H1 (cell line): ENCODE data around the gene CALM3. TPM values are rescaled to one million over a fixed set of nuclear protein-coding genes. Genes with fewer than 3 reads are reported as not detected.

Experiments used
- CTCF ChIA-PET: fragments of 300-600 bp; sonication (Branson Sonifier 250); formaldehyde crosslinking; loops from one replicate; lab custom pipeline; 2021; ENCODE audit not compliant: partially characterized antibody; lab: Charles Lee
- POLR2A ChIA-PET: fragments of 300-600 bp; sonication (Branson Sonifier 250); formaldehyde crosslinking; loops from one replicate; lab custom pipeline; 2021; ENCODE audit warnings: inconsistent platforms; ENCODE audit not compliant: partially characterized antibody; lab: Charles Lee
- DNase-seq, 2 experiments: peaks; one replicate each; pipeline versions ENCODE4 v3.0.0 to v3.0.0-alpha.2; 2010 to 2022; ENCODE audit warnings: low spot score in 2 of 2, low read depth in 1 of 2, mixed read lengths in 1 of 2
- FAIRE-seq: peaks from 2 replicates; lab custom pipeline; 2011; peaks lifted over from hg19 to GRCh38; lab: Jason Lieb, UNC
- H2AFZ ChIP-seq: 2 replicates; pipeline ENCODE4 v1.8.1; 2012; ENCODE audit warnings: low read length, inconsistent platforms
- H2AK5ac ChIP-seq: 2 replicates; pipeline ENCODE4 v1.6.1; 2013; ENCODE audit warnings: low read depth, low read length
- H2BK120ac ChIP-seq: replicated peaks from 2 replicates; pipeline ENCODE3; 2013; ENCODE audit warnings: low read depth, low read length, inconsistent platforms
- H2BK12ac ChIP-seq: 2 replicates; pipeline ENCODE4 v1.6.1; 2013; ENCODE audit warnings: low read depth, low read length
- H2BK15ac ChIP-seq: 2 replicates; pipeline ENCODE4 v1.6.1; 2013; ENCODE audit warnings: low read length
- H2BK20ac ChIP-seq: 2 replicates; pipeline ENCODE4 v1.6.1; 2013; ENCODE audit warnings: low read length
- H2BK5ac ChIP-seq: 2 replicates; pipeline ENCODE4 v1.6.1; 2013; ENCODE audit warnings: low read depth, low read length
- H3K14ac ChIP-seq: 2 replicates; pipeline ENCODE4 v1.6.1; 2013; ENCODE audit warnings: inconsistent platforms; ENCODE audit not compliant: insufficient read length
- H3K18ac ChIP-seq: 2 replicates; pipeline ENCODE4 v1.6.1; 2013; ENCODE audit warnings: low read length; ENCODE audit errors: extremely low read depth
- H3K23ac ChIP-seq: 2 replicates; pipeline ENCODE4 v1.6.1; 2013; ENCODE audit warnings: inconsistent platforms; ENCODE audit not compliant: insufficient read length
- H3K23me2 ChIP-seq: 2 replicates; pipeline ENCODE4 v1.6.1; 2013; ENCODE audit warnings: low read depth, low read length
- H3K27ac ChIP-seq: 2 replicates; pipeline ENCODE4 v1.6.1; 2011; ENCODE audit warnings: low read depth, low read length, inconsistent platforms
- H3K27me3 ChIP-seq, 4 experiments: replicated peaks in 1 of 4; 1 replicate in 1 of 4; 2 replicates in 3 of 4; pipeline versions ENCODE4 v1.6.1 to v1.8.1; 2011 to 2013; ENCODE audit warnings: low read length in 3 of 4, mild to moderate bottlenecking in 3 of 4, inconsistent platforms in 2 of 4, mixed read lengths in 2 of 4, moderate library complexity in 1 of 4; ENCODE audit not compliant: control insufficient read depth in 3 of 4, insufficient read depth in 3 of 4; ENCODE audit errors: extremely low read depth in 1 of 4
- H3K36me3 ChIP-seq, 4 experiments: 2 replicates each; pipeline versions ENCODE4 v1.6.1 to v1.8.1; 2011 to 2013; ENCODE audit warnings: mild to moderate bottlenecking in 4 of 4, low read length in 3 of 4, moderate library complexity in 2 of 4, control low read depth in 1 of 4, inconsistent platforms in 1 of 4; ENCODE audit not compliant: insufficient read depth in 4 of 4, control insufficient read depth in 2 of 4
- H3K4ac ChIP-seq: replicated peaks from 2 replicates; pipeline ENCODE3; 2013; ENCODE audit warnings: low read length, low read depth, mixed read lengths, inconsistent platforms; ENCODE audit not compliant: insufficient read length
- H3K4me1 ChIP-seq, 4 experiments: replicated peaks in 1 of 4; 1 replicate in 1 of 4; 2 replicates in 3 of 4; pipeline versions ENCODE4 v1.6.1 to v1.8.1; 2011 to 2013; ENCODE audit warnings: low read length in 3 of 4, inconsistent platforms in 2 of 4, mixed read lengths in 1 of 4; ENCODE audit not compliant: insufficient read depth in 4 of 4, control insufficient read depth in 3 of 4
- H3K4me2 ChIP-seq, 2 experiments: 2 replicates each; pipeline versions ENCODE4 v1.6.1 to v1.8.1; 2011 to 2013; ENCODE audit warnings: low read depth in 2 of 2, low read length in 2 of 2, control low read depth in 1 of 2, inconsistent platforms in 1 of 2, mild to moderate bottlenecking in 1 of 2; ENCODE audit not compliant: insufficient read depth in 1 of 2
- H3K4me3 ChIP-seq, 4 experiments: fragments of 200-600, 300-600 bp in 1 of 4; sonication (generic), shearing (Covaris generic), sonication (Bioruptor Twin) in 1 of 4; 2 replicates each; pipeline versions ENCODE4 v1.5.1 to v1.8.1; 2011 to 2016; ENCODE audit warnings: low read length in 4 of 4, low read depth in 3 of 4, control low read depth in 2 of 4, inconsistent platforms in 2 of 4, mild to moderate bottlenecking in 2 of 4, mixed read lengths in 1 of 4, moderate library complexity in 1 of 4; ENCODE audit not compliant: insufficient read depth in 2 of 4; ENCODE audit errors: extremely low read depth in 1 of 4
- H3K56ac ChIP-seq: replicated peaks from 2 replicates; pipeline ENCODE3; 2013; ENCODE audit warnings: low read depth, mild to moderate bottlenecking, mixed read lengths, low read length, inconsistent platforms; ENCODE audit not compliant: insufficient read length
- H3K79me1 ChIP-seq: 2 replicates; pipeline ENCODE4 v1.6.1; 2013; ENCODE audit warnings: low read depth, low read length, control low read depth
- H3K79me2 ChIP-seq, 2 experiments: 2 replicates each; pipeline versions ENCODE4 v1.6.1 to v1.8.1; 2012 to 2013; ENCODE audit warnings: low read length in 2 of 2, mild to moderate bottlenecking in 2 of 2, inconsistent platforms in 1 of 2; ENCODE audit not compliant: insufficient read depth in 2 of 2, control insufficient read depth in 1 of 2
- H3K9ac ChIP-seq, 4 experiments: replicated peaks in 1 of 4; 1 replicate in 1 of 4; 2 replicates in 3 of 4; pipeline versions ENCODE4 v1.6.1 to v1.8.1; 2011 to 2013; ENCODE audit warnings: low read depth in 3 of 4, low read length in 3 of 4, control low read depth in 2 of 4, mild to moderate bottlenecking in 2 of 4, moderate library complexity in 2 of 4, inconsistent platforms in 1 of 4; ENCODE audit errors: extremely low read depth in 1 of 4
- H3K9me3 ChIP-seq, 2 experiments: 2 replicates each; pipeline versions ENCODE4 v1.6.1 to v1.8.1; 2012 to 2013; ENCODE audit warnings: mild to moderate bottlenecking in 2 of 2, moderate library complexity in 2 of 2, control low read depth in 1 of 2, inconsistent platforms in 1 of 2, low read depth in 1 of 2, low read length in 1 of 2, mixed read lengths in 1 of 2; ENCODE audit not compliant: insufficient read depth in 2 of 2
- H4K20me1 ChIP-seq, 2 experiments: replicated peaks in 1 of 2; 2 replicates each; pipeline versions ENCODE3 to v1.8.1; 2011 to 2013; ENCODE audit warnings: inconsistent platforms in 2 of 2, low read length in 2 of 2, mild to moderate bottlenecking in 1 of 2; ENCODE audit not compliant: insufficient read depth in 2 of 2, control insufficient read depth in 1 of 2
- H4K5ac ChIP-seq: 2 replicates; pipeline ENCODE4 v1.6.1; 2013; ENCODE audit warnings: low read length, low read depth, mixed read lengths, inconsistent platforms; ENCODE audit not compliant: insufficient read length
- H4K8ac ChIP-seq: 2 replicates; pipeline ENCODE4 v1.8.0; 2013; ENCODE audit warnings: mild to moderate bottlenecking, moderate library complexity, low read length, inconsistent platforms; ENCODE audit not compliant: insufficient read depth; ENCODE audit errors: extremely low read depth
- H4K91ac ChIP-seq: replicated peaks from 2 replicates; pipeline ENCODE3; 2013; ENCODE audit warnings: low read length, mixed read lengths, inconsistent platforms; ENCODE audit not compliant: insufficient read length
- CBX8 ChIP-seq: fragments of 300-800, 300-1000 bp; sonication (generic); IDR thresholded peaks from 2 replicates; pipeline ENCODE4 v1.7.1; 2016; ENCODE audit warnings: low read depth, low read length, borderline replicate concordance
- EZH2 ChIP-seq: fragments of 200-600 bp; sonication (generic); IDR thresholded peaks from 2 replicates; pipeline ENCODE4 v1.7.1; 2012; ENCODE audit warnings: low read depth, mild to moderate bottlenecking, moderate library complexity, low read length, inconsistent platforms; ENCODE audit not compliant: severe bottlenecking
- JUN ChIP-seq: IDR thresholded peaks from 2 replicates; pipeline ENCODE4 v1.6.1; 2011; ENCODE audit warnings: low read depth, mild to moderate bottlenecking, improper control_type of control experiment, low read length
- NRF1 ChIP-seq: IDR thresholded peaks from 2 replicates; pipeline ENCODE4 v1.6.1; 2011; ENCODE audit warnings: mild to moderate bottlenecking, low read depth, low read length, improper control_type of control experiment
- PHF8 ChIP-seq: fragments of 200-600 bp; sonication (generic); conservative IDR thresholded peaks from 2 replicates; pipeline ENCODE4 v1.7.1; 2012; ENCODE audit warnings: low read depth, mild to moderate bottlenecking, inconsistent platforms, low read length, moderate library complexity
- POU5F1 ChIP-seq: IDR thresholded peaks from 2 replicates; pipeline ENCODE4 v1.6.1; 2011; ENCODE audit warnings: low read depth, mild to moderate bottlenecking, low read length, moderate library complexity
- SIRT6 ChIP-seq: IDR thresholded peaks from one replicate; pipeline ENCODE4 v1.7.1; 2012; ENCODE audit warnings: low read length, inconsistent platforms
- YY1 ChIP-seq: IDR thresholded peaks from 2 replicates; pipeline ENCODE4 v1.6.1; 2011; ENCODE audit warnings: low read depth, mild to moderate bottlenecking, low read length
- WGBS, 2 experiments: shearing (Covaris generic) in 1 of 2; methylation state at CpG; one replicate each; pipeline versions ENCODE4 v1.1.6 to v1.1.7; 2013 to 2015; ENCODE audit warnings: low lambda C conversion rate in 2 of 2, mixed read lengths in 2 of 2, inconsistent platforms in 1 of 2, low coverage in 1 of 2, missing lambda C conversion rate in 1 of 2; ENCODE audit not compliant: insufficient replicate concordance in 2 of 2, insufficient coverage in 1 of 2, insufficient read length in 1 of 2; ENCODE audit errors: extremely low coverage in 1 of 2, missing lambda C conversion rate in 1 of 2; 5-methylcytosine and 5-hydroxymethylcytosine counted together
- polyA plus RNA-seq, 7 experiments: library from polyadenylated mRNA; depleted of rRNA in 3 of 7; stranded (reverse) in 5 of 7; unstranded in 2 of 7; fragments of >200 nt in 5 of 7; fragments of 200-250 nt in 2 of 7; gene quantifications; 1 replicate in 5 of 7; 2 replicates in 1 of 7; 4 replicates in 1 of 7; pipeline versions ENCODE4 v1.2.1 to v1.2.3, GENCODE V29; 2011 to 2013; ENCODE audit warnings: missing spikeins in 2 of 7, mixed read lengths in 2 of 7
- total RNA-seq: library from RNA; stranded (reverse); fragmentation: NEBNext Ultra II Directional; extraction: Animal tissue kit (Norgen Biotek cat#: 25700); gene quantifications from 2 replicates; pipeline ENCODE4 v1.2.1, GENCODE V29; 2021
- TF ChIP-seq, protein P1 (sequence below): IDR thresholded peaks from 2 replicates; pipeline ENCODE4 v1.6.1; 2012; ENCODE audit warnings: low read length, inconsistent platforms
- TF ChIP-seq, protein P2 (sequence below): IDR thresholded peaks from 2 replicates; pipeline ENCODE4 v1.6.1; 2011; ENCODE audit warnings: low read length, improper control_type of control experiment

Gene CALM3
- total and polyA plus RNA-seq, 2 of the 8 experiments (the other 6 are each of a cell fraction or from before 2014, with no cell fraction given) = 315 to 326 TPM

DNA sequence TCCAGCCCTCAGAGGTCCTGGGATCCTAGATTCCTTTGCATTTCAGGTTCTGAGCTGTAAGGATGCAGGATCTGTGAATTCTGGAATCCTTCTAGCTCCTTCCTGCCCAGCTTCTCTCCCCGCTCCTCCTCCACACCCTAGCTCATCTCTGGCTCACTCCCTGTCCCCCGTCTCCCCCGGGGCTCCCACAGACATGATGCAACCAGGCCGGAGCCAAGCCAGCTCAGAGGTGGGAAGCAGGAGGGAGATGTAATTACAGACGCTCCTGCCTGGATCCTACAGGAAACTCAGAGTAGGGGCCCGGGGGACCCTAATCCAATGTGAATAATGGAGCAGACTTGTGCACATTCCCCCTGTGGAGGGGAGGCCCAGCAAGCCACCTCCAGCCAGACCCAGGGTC, 30.4 kb downstream of the CALM3 start:
- Histone ChIP-seq H2BK12ac (0 out of 2 replicates have a peak overlapping the region, but pooled peaks have one; percentile 71), H3K79me1 (no peaks in the 10 kb centered on the region; the same call in 1 of the 2 replicates), H3K4me3 (no peak overlapping the region), H4K5ac (no peak overlapping the region), H3K14ac (no peak overlapping the region), H3K4me1 (peaks cover 0 to 20% (median 15%) of the 10 kb centered on the region in 4 experiments; a peak in 6 of 7 replicates), H3K18ac (peak overlapping the region; percentile 71), H3K79me2 (no peaks in the 10 kb centered on the region), H4K91ac (no peak overlapping the region), H2AK5ac (peak overlapping the region; percentile 39; the same call in 1 of the 2 replicates), H2AFZ (no peak overlapping the region), H2BK120ac (no peak overlapping the region), H2BK5ac (0 out of 2 replicates have a peak overlapping the region, but pooled peaks have one; percentile 76), H3K23me2 (peaks cover 17% of the 10 kb centered on the region; the same call in 1 of the 2 replicates), H3K27me3 (peaks cover 5 to 30% (median 27%) of the 10 kb centered on the region in 4 experiments), H3K36me3 (no peaks in the 10 kb centered on the region), H4K20me1 (peaks cover 0 to 1% of the 10 kb centered on the region in 2 experiments), H3K56ac (no peak overlapping the region), H3K27ac (no peak overlapping the region), H2BK20ac (peak overlapping the region; percentile 34; the same call in 1 of the 2 replicates), H3K4me2 (0 out of 4 replicates have a peak overlapping the region, but pooled peaks of 1 of the 2 experiments have one; percentile 9), H3K9ac (no peak overlapping the region), H3K9me3 (no peaks in the 10 kb centered on the region), H3K23ac (no peak overlapping the region), H3K4ac (no peak overlapping the region), H2BK15ac (no peak overlapping the region), H4K8ac (no peak overlapping the region)
- CTCF ChIA-PET = interaction anchor here (0.8 to 15.3 kb wide), 10 partner anchors 15 to 119 kb away, joined by 3 to 309 read pairs (median 4); partner anchors contain the start of genes CALM3 and DACT3
- no peak for DNase-seq
- POLR2A ChIA-PET = interaction anchor here (0.8 to 2.0 kb wide), 9 partner anchors 11 to 43 kb away, joined by 3 to 10 read pairs (median 4); no protein-coding TSS in a partner anchor
- 71% methylated on average over 5 of the region's 6 CpGs; no CpG with 5 or more reads in 1 of the 2 experiments for WGBS, 2 experiments
- FAIRE-seq = no peak
- TF ChIP-seq, protein P1, sequence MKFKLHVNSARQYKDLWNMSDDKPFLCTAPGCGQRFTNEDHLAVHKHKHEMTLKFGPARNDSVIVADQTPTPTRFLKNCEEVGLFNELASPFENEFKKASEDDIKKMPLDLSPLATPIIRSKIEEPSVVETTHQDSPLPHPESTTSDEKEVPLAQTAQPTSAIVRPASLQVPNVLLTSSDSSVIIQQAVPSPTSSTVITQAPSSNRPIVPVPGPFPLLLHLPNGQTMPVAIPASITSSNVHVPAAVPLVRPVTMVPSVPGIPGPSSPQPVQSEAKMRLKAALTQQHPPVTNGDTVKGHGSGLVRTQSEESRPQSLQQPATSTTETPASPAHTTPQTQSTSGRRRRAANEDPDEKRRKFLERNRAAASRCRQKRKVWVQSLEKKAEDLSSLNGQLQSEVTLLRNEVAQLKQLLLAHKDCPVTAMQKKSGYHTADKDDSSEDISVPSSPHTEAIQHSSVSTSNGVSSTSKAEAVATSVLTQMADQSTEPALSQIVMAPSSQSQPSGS = no peak
- no peak for TF ChIP-seq NRF1
- no peak for TF ChIP-seq PHF8
- no peak for TF ChIP-seq CBX8
- TF ChIP-seq, protein P2, sequence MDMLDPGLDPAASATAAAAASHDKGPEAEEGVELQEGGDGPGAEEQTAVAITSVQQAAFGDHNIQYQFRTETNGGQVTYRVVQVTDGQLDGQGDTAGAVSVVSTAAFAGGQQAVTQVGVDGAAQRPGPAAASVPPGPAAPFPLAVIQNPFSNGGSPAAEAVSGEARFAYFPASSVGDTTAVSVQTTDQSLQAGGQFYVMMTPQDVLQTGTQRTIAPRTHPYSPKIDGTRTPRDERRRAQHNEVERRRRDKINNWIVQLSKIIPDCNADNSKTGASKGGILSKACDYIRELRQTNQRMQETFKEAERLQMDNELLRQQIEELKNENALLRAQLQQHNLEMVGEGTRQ = no peak
- no peak for TF ChIP-seq SIRT6
- TF ChIP-seq EZH2 = no peak
- TF ChIP-seq POU5F1 = no peak
- no peak for TF ChIP-seq YY1
- no peak for TF ChIP-seq JUN
